Measurements from ENCODE around the gene STXBP6. TPM values are rescaled to one million over a fixed set of nuclear protein-coding genes. Genes with fewer than 3 reads are reported as not detected.

STXBP6 gene
- total and polyA plus RNA-seq, 10 of the 15 experiments (the other 5 are each of a cell fraction or from before 2014, with no cell fraction given), result 1.2 to 47.3 (median 1.9) TPM

GRCh38 chr14:24857277-24857676, 192.7 kb downstream of the STXBP6 start:
- TF ChIP-seq FOS (IDR thresholded peaks at IDR 0.05; ENCODE audit: borderline replicate concordance, extremely low read depth, insufficient read length) (no peak), NKRF (conservative IDR thresholded peaks at IDR 0.05) (no peak), SIN3A (IDR thresholded peaks at IDR 0.05; ENCODE audit: low read depth, low read length) (no peak), USF2 (IDR thresholded peaks at IDR 0.05; ENCODE audit: borderline replicate concordance, low read depth, low read length) (no peak), MYB (IDR thresholded peaks at IDR 0.05; ENCODE audit: borderline replicate concordance, low read depth, low read length) (no peak), FOXM1 (IDR thresholded peaks at IDR 0.05; ENCODE audit: low read depth, low read length) (no peak), ASH2L (IDR thresholded peaks at IDR 0.05; ENCODE audit: borderline replicate concordance, low read depth) (no peak), CHD4 (IDR thresholded peaks at IDR 0.05) (no peak)
- TF ChIP-seq, protein P1, sequence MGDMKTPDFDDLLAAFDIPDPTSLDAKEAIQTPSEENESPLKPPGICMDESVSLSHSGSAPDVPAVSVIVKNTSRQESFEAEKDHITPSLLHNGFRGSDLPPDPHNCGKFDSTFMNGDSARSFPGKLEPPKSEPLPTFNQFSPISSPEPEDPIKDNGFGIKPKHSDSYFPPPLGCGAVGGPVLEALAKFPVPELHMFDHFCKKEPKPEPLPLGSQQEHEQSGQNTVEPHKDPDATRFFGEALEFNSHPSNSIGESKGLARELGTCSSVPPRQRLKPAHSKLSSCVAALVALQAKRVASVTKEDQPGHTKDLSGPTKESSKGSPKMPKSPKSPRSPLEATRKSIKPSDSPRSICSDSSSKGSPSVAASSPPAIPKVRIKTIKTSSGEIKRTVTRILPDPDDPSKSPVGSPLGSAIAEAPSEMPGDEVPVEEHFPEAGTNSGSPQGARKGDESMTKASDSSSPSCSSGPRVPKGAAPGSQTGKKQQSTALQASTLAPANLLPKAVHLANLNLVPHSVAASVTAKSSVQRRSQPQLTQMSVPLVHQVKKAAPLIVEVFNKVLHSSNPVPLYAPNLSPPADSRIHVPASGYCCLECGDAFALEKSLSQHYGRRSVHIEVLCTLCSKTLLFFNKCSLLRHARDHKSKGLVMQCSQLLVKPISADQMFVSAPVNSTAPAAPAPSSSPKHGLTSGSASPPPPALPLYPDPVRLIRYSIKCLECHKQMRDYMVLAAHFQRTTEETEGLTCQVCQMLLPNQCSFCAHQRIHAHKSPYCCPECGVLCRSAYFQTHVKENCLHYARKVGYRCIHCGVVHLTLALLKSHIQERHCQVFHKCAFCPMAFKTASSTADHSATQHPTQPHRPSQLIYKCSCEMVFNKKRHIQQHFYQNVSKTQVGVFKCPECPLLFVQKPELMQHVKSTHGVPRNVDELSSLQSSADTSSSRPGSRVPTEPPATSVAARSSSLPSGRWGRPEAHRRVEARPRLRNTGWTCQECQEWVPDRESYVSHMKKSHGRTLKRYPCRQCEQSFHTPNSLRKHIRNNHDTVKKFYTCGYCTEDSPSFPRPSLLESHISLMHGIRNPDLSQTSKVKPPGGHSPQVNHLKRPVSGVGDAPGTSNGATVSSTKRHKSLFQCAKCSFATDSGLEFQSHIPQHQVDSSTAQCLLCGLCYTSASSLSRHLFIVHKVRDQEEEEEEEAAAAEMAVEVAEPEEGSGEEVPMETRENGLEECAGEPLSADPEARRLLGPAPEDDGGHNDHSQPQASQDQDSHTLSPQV (IDR thresholded peaks at IDR 0.05), result no peak
- TF ChIP-seq, protein P2, sequence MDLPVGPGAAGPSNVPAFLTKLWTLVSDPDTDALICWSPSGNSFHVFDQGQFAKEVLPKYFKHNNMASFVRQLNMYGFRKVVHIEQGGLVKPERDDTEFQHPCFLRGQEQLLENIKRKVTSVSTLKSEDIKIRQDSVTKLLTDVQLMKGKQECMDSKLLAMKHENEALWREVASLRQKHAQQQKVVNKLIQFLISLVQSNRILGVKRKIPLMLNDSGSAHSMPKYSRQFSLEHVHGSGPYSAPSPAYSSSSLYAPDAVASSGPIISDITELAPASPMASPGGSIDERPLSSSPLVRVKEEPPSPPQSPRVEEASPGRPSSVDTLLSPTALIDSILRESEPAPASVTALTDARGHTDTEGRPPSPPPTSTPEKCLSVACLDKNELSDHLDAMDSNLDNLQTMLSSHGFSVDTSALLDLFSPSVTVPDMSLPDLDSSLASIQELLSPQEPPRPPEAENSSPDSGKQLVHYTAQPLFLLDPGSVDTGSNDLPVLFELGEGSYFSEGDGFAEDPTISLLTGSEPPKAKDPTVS (IDR thresholded peaks at IDR 0.05; ENCODE audit: low read depth, low read length), result no peak
- TF ChIP-seq, protein P3, sequence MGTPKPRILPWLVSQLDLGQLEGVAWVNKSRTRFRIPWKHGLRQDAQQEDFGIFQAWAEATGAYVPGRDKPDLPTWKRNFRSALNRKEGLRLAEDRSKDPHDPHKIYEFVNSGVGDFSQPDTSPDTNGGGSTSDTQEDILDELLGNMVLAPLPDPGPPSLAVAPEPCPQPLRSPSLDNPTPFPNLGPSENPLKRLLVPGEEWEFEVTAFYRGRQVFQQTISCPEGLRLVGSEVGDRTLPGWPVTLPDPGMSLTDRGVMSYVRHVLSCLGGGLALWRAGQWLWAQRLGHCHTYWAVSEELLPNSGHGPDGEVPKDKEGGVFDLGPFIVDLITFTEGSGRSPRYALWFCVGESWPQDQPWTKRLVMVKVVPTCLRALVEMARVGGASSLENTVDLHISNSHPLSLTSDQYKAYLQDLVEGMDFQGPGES (IDR thresholded peaks at IDR 0.05), result no peak
- DNase-seq (ENCODE audit: low read depth, low spot score), result no peak
- H3K4me2 ChIP-seq (ENCODE audit: control insufficient read depth, insufficient read depth), result no peak overlapping the region
- no peak overlapping the region for H3K4me3 ChIP-seq
- no peak overlapping the region for H3K27ac ChIP-seq (ENCODE audit: control insufficient read depth, insufficient read depth)
- no peaks in the 10 kb centered on the region for H3K9me3 ChIP-seq (replicated peaks; ENCODE audit: control insufficient read depth, insufficient read depth, low read length)
- RAD21 ChIA-PET (ENCODE audit: unreplicated experiment), result no interaction called here
- CTCF ChIA-PET, result no interaction called here
- H3K79me2 ChIP-seq (ENCODE audit: control insufficient read depth, insufficient read depth, low read length), result no peaks in the 10 kb centered on the region
- no peak for FAIRE-seq
- no peaks in the 10 kb centered on the region for H4K20me1 ChIP-seq (ENCODE audit: control insufficient read depth, insufficient read depth)
- in situ Hi-C loops (cut with MboI), result no loop called here
- peaks cover 0 to 2% of the 10 kb centered on the region in 2 experiments; a peak in 1 of 4 replicates for H3K36me3 ChIP-seq (ENCODE audit: control insufficient read depth in 2 of 2, insufficient read depth in 2 of 2, low read length in 1 of 2)
- no peaks in the 10 kb centered on the region for H3K4me1 ChIP-seq (ENCODE audit: control insufficient read depth, insufficient read depth, low read length)
- BruUV-seq (replicated peaks), result no TSS peak
- ATAC-seq, result no peak
- H3K27me3 ChIP-seq (replicated peaks in 1 of 2; ENCODE audit: control insufficient read depth in 2 of 2, insufficient read depth in 2 of 2, low read length in 1 of 2), result no peaks in the 10 kb centered on the region
- H2AFZ ChIP-seq (ENCODE audit: control insufficient read depth, low read depth, low read length), result no peak overlapping the region
- POLR2A ChIA-PET, result no interaction called here
- intact Hi-C loops (cut with micrococcal nuclease; ENCODE audit: unreplicated experiment), result no loop called here
- H3K9ac ChIP-seq (ENCODE audit: control insufficient read depth, insufficient read depth, low read length), result no peak overlapping the region
- 58% methylated on average over 1 of the region's 1 CpG for whole genome bisulfite sequencing (ENCODE audit: insufficient coverage, insufficient replicate concordance, low lambda C conversion rate, missing lambda C conversion rate)
- SMC1A ChIA-PET (ENCODE audit: uncharacterized antibody, unreplicated experiment), result interaction anchor here (0.9 kb wide), 1 partner anchor 11 kb away, joined by 3 read pairs; no protein-coding TSS in a partner anchor
